CD4-positive, alpha-beta memory T cell (primary cell): ENCODE data around the gene VSTM2L. TPM values are rescaled to one million over a fixed set of nuclear protein-coding genes. Genes with fewer than 3 reads are reported as not detected.
A peak's percentile ranks its signal among the peaks of the same experiment; 100 is the strongest.

Source experiments
- CTCF ChIA-PET: fragments of 350-600 bp; sonication (Branson Sonifier 250); formaldehyde crosslinking; loops from one replicate; lab custom pipeline; 2021; ENCODE audit warnings: inconsistent platforms; ENCODE audit not compliant: partially characterized antibody; lab: Charles Lee
- POLR2A ChIA-PET: fragments of 350-600 bp; sonication (Branson Sonifier 250); formaldehyde crosslinking; loops from one replicate; lab custom pipeline; 2021; ENCODE audit not compliant: partially characterized antibody; lab: Charles Lee
- DNase-seq, 5 donors: peaks; one replicate each; pipeline versions ENCODE4 v3.0.0 to v3.0.0-alpha.2; 2020 to 2022; ENCODE audit warnings: mixed read lengths in 1 of 5
- H3K27ac ChIP-seq: one replicate; pipeline ENCODE4 v1.7.0; 2013; ENCODE audit warnings: low read depth, low read length
- H3K27me3 ChIP-seq: 2 replicates; pipeline ENCODE4 v1.7.0; 2013; ENCODE audit warnings: mild to moderate bottlenecking, low read length, moderate library complexity; ENCODE audit not compliant: insufficient read depth
- H3K36me3 ChIP-seq: 2 replicates; pipeline ENCODE4 v1.7.0; 2013; ENCODE audit warnings: mild to moderate bottlenecking, low read length, moderate library complexity; ENCODE audit not compliant: insufficient read depth
- H3K4me1 ChIP-seq: 2 replicates; pipeline ENCODE4 v1.7.0; 2013; ENCODE audit warnings: mild to moderate bottlenecking, low read length, moderate library complexity; ENCODE audit not compliant: insufficient read depth
- H3K4me3 ChIP-seq, 2 donors: one replicate each; pipeline ENCODE4 v1.7.0; 2013; ENCODE audit warnings: low read length in 2 of 2, mild to moderate bottlenecking in 1 of 2
- H3K9me3 ChIP-seq, 2 donors: one replicate each; pipeline ENCODE4 v1.7.0; 2013; ENCODE audit warnings: low read length in 2 of 2, control low read depth in 1 of 2; ENCODE audit not compliant: control insufficient read depth in 1 of 2
- H3K27ac Mint-ChIP-seq, 7 donors: one replicate each; pipeline ENCODE4 v1.8.0; 2020 to 2021; ENCODE audit warnings: mixed read lengths in 7 of 7, mild to moderate bottlenecking in 6 of 7, inconsistent platforms in 3 of 7, moderate library complexity in 3 of 7
- H3K27me3 Mint-ChIP-seq, 2 donors: one replicate each; pipeline ENCODE4 v1.8.0; 2020 to 2021; ENCODE audit warnings: mixed read lengths in 2 of 2
- H3K36me3 Mint-ChIP-seq, 2 donors: one replicate each; pipeline ENCODE4 v1.8.0; 2020 to 2021; ENCODE audit warnings: mixed read lengths in 2 of 2, inconsistent platforms in 1 of 2, mild to moderate bottlenecking in 1 of 2
- H3K4me1 Mint-ChIP-seq, 4 donors: one replicate each; pipeline ENCODE4 v1.8.0; 2020 to 2021; ENCODE audit warnings: mixed read lengths in 4 of 4, mild to moderate bottlenecking in 1 of 4
- H3K4me3 Mint-ChIP-seq, 8 donors: one replicate each; pipeline ENCODE4 v1.8.0; 2020 to 2021; ENCODE audit warnings: mixed read lengths in 8 of 8, mild to moderate bottlenecking in 7 of 8, moderate library complexity in 6 of 8, inconsistent platforms in 3 of 8
- H3K9me3 Mint-ChIP-seq, 8 donors: one replicate each; pipeline ENCODE4 v1.8.0; 2020 to 2021; ENCODE audit warnings: mixed read lengths in 8 of 8, mild to moderate bottlenecking in 5 of 8, inconsistent platforms in 3 of 8, moderate library complexity in 1 of 8
- intact Hi-C: fragments of 100-400 bp; cut with micrococcal nuclease; formaldehyde crosslinking; loops from one replicate; pipeline ENCODE4 v1.15.1; 2023
- polyA plus RNA-seq, 2 donors: library from polyadenylated mRNA; unstranded; fragments of 300-500 nt; fragmentation: Illumina TruSeq; gene quantifications; one replicate each; pipeline ENCODE4 v1.2.3, GENCODE V29; 2021
- total RNA-seq, 2 experiments: library from RNA; stranded (reverse); gene quantifications; one replicate each; pipeline ENCODE4 v1.2.3, GENCODE V29; 2021

VSTM2L gene
- total and polyA plus RNA-seq, 4 experiments from 2014 or later: not detected

DNA sequence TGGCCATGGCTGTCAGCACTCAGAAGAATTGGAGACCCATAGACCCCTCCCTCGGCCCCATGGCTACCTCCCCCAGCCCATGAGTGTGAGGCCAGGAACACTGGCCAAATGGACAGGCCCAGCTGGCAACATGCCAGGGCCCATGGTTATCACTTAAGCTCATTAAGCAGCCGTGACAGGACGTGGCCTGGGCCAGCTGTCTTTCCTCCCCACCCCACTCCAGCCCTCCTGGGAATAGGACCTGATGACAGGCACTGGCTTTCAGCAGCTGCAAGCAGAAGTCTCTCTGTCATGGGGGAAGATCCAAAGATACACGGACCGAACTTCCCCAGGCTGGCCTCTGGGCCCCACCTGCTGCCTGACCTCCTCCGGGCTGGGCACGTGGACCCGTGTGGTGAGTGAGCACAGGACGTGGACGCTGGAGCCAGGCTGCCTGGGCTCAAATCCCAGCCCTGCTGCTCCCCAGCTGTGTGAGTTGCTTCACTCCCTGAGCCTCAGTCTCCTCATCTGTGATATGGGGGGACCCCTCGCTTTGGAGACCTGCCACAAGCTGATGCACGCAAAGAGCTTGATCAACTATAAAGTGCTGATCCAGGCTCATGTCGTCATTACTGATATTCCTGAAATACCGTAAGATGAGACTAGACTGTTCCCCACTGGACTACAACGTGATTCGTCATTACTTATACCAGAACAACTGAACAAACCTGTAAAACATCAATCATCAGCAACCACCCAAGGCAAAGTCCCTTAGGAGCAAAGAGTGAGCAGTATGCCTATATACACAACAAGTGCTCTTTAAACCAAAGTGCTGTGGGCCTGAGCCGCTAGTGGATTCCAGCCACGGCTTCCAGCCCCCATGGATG lies 22.0 kb upstream of the VSTM2L start:
- Histone ChIP-seq H3K9me3 (no peaks in the 10 kb centered on the region), H3K27me3 (no peaks in the 10 kb centered on the region), H3K4me3 (no peak overlapping the region), H3K36me3 (no peaks in the 10 kb centered on the region), H3K27ac (no peak overlapping the region), H3K4me1 (no peaks in the 10 kb centered on the region)
- CTCF ChIA-PET: no interaction called here
- no peaks in the 10 kb centered on the region for H3K36me3 Mint-ChIP-seq
- H3K4me1 Mint-ChIP-seq: no peaks in the 10 kb centered on the region
- peaks cover 0 to 3% of the 10 kb centered on the region in 2 donors for H3K27me3 Mint-ChIP-seq
- no peak for DNase-seq
- POLR2A ChIA-PET: no interaction called here
- H3K27ac Mint-ChIP-seq: no peak overlapping the region
- no peak overlapping the region for H3K4me3 Mint-ChIP-seq
- intact Hi-C loops: no loop called here
- H3K9me3 Mint-ChIP-seq: peaks cover 0 to 3% (median 0%) of the 10 kb centered on the region in 8 donors

DNA sequence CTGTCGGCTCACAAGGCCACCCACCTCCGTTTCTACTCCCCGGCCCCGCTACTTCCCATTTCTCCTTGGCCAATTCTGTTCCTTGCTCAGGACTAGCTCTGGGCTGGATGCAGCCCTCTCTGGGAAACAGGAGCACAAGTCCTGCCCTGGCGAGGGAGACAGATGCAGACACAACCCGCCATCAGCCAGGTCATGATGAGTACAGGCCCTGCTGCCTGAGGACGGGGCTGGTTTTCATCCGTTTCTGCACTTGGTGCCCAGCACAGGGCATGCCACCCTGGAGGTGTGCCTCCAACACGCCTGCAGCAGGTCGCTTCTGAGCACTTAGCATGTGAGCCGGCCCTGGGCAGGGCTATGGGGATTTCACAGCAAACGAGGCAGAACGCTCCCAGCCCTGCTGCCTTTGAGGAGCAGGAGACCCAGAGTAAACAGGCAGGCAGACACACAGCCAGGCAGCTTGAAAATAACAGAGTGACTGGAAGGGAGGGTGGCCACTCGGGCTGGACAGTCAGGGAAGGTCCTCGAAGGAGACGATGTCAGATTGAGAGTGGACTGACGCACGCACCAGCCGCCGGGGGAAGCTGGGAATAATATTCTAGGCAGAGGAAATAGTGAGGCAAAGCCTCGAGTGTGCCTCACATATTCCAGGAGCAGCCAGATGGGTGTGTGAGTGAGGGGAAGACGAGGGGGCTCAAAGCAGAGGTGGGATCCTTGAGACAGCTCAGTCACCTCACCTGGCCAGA lies 21.2 kb upstream of the VSTM2L start:
- Mint-ChIP-seq H3K27ac (no peak overlapping the region), H3K4me1 (no peaks in the 10 kb centered on the region), H3K27me3 (peaks cover 0 to 5% of the 10 kb centered on the region in 2 donors), H3K9me3 (peaks cover 0 to 3% (median 0%) of the 10 kb centered on the region in 8 donors), H3K36me3 (no peaks in the 10 kb centered on the region), H3K4me3 (no peak overlapping the region)
- Histone ChIP-seq H3K4me3 (no peak overlapping the region), H3K27ac (no peak overlapping the region), H3K36me3 (no peaks in the 10 kb centered on the region), H3K4me1 (no peaks in the 10 kb centered on the region), H3K27me3 (no peaks in the 10 kb centered on the region), H3K9me3 (no peaks in the 10 kb centered on the region)
- DNase-seq: no peak
- ChIA-PET POLR2A (no interaction called here), CTCF (no interaction called here)
- intact Hi-C loops: no loop called here

DNA sequence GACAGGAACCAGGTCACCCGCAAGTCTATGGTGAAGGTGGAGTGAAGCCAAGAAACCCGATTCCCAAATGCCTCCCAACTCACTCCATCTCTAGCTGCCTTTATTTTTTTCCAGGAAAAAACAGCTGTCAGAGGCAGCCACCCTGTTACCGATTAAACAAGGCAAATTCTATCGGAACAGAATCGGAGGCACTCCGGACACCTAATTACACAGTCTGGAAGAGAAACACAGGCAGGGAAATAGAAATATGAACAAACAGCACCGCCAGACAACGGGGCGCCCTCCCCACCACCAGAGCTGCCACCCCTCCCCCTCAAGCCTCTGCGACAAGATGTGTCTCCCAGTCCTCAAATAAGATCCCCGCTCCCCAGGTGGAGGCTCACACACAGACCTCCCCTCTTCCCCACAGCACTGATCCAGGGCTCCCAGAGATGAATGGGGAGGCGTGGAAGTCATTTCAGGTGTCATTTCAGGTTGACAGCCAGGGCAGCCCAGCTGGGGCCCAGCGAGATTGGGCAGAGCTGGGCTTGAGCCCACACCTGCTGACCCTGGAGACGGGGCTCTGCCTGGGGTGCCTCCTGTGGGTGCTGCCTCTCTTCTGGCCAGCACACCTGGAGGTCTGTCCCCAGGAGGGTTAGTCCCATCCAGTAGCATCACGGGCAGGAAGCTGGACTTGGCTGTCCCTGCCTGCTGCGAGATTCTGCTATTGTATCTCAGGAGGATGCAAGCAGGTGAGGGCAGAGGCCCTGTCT lies 19.8 kb upstream of the VSTM2L start:
- Mint-ChIP-seq H3K9me3 (peaks cover 0 to 3% (median 0%) of the 10 kb centered on the region in 8 donors), H3K27me3 (peaks cover 3 to 6% of the 10 kb centered on the region in 2 donors), H3K4me3 (no peak overlapping the region), H3K36me3 (no peaks in the 10 kb centered on the region), H3K27ac (no peak overlapping the region), H3K4me1 (no peaks in the 10 kb centered on the region)
- Histone ChIP-seq H3K4me3 (no peak overlapping the region), H3K4me1 (no peaks in the 10 kb centered on the region), H3K36me3 (no peaks in the 10 kb centered on the region), H3K9me3 (no peaks in the 10 kb centered on the region), H3K27me3 (no peaks in the 10 kb centered on the region), H3K27ac (no peak overlapping the region)
- DNase-seq: no peak
- intact Hi-C loops: no loop called here
- POLR2A ChIA-PET: no interaction called here
- CTCF ChIA-PET: no interaction called here

DNA sequence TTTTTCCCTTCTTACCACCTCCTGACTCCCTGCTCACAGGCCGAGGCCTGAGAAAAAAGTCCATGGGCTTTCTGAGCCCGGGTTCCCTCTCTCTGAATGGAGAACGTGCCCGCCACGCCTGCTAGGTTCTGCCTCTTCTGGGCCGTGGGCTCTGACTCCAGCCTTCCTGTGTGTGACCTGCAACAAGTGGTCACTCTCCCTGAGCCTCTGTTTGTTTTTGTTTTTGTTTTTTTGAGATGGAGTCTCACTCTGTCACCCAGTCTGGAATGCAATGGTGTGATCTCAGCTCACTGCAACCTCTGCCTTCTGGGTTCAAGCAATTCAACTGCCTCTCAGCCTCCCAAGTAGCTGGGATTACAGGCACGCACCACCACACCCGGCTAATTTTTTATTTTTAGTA lies 17.9 kb upstream of the VSTM2L start:
- intact Hi-C loops: no loop called here
- ChIA-PET CTCF (no interaction called here), POLR2A (no interaction called here)
- H3K27ac ChIP-seq: no peak overlapping the region
- no peak overlapping the region for H3K4me3 ChIP-seq
- no peak for DNase-seq
- Mint-ChIP-seq H3K27ac (peak overlapping the region in 1 of 7 donors; percentile 73), H3K9me3 (peaks cover 0 to 3% (median 0%) of the 10 kb centered on the region in 8 donors), H3K4me3 (no peak overlapping the region), H3K27me3 (peaks cover 3 to 6% of the 10 kb centered on the region in 2 donors), H3K4me1 (no peaks in the 10 kb centered on the region), H3K36me3 (no peaks in the 10 kb centered on the region)
- H3K9me3 ChIP-seq: no peaks in the 10 kb centered on the region
- H3K36me3 ChIP-seq: no peaks in the 10 kb centered on the region
- H3K27me3 ChIP-seq: no peaks in the 10 kb centered on the region
- no peaks in the 10 kb centered on the region for H3K4me1 ChIP-seq

DNA sequence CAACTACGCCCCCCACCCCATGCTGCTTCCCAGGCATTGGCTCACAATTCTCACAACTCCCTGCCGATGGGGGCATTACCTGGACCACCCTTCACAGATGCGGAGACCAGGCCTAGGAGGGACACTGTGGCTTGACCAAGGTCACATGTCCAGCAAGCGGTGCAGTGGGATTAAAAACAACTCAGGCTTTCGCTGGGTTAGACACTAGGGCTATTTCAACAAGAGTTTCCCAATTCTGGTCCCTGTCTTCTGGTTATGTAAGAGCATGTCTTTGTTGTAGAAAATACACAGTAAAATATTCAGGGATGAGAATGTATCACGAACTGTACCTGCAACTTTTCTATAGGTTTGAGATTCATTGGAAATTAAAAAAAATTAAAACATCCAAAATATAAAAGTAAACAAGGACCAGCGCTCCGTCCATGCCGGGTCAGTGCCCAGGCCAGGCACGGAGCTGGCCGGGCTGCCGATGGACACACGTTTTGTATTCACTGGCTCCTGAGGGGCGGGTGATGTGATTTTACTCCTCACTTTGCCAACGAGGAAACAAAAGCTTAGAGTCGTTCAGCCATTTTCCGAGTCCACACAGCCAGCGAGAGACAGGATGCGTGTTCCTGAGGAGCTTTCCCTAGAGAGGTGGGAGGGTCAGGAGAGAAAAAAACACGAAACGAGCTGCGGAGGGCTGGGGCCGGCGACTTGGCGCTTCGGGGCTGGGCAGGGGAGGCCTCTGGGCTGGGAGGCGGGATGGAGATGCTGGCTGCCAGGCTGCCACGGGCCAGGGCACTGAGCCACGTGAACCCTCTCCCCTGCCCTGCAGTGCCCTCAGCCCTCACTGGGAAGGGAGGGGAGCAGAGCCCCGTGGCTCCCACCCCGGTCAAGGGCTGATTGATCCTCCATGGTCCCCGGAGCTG lies 17.1 kb upstream of the VSTM2L start:
- Histone ChIP-seq H3K4me1 (no peaks in the 10 kb centered on the region), H3K27me3 (no peaks in the 10 kb centered on the region), H3K9me3 (no peaks in the 10 kb centered on the region), H3K4me3 (no peak overlapping the region), H3K36me3 (no peaks in the 10 kb centered on the region), H3K27ac (no peak overlapping the region)
- no peaks in the 10 kb centered on the region for H3K4me1 Mint-ChIP-seq
- intact Hi-C loops: no loop called here
- peaks cover 0 to 3% (median 0%) of the 10 kb centered on the region in 8 donors for H3K9me3 Mint-ChIP-seq
- no peak overlapping the region for H3K4me3 Mint-ChIP-seq
- H3K27me3 Mint-ChIP-seq: peaks cover 3 to 6% of the 10 kb centered on the region in 2 donors
- POLR2A ChIA-PET: no interaction called here
- DNase-seq: no peak
- CTCF ChIA-PET: no interaction called here
- H3K36me3 Mint-ChIP-seq: no peaks in the 10 kb centered on the region
- no peak overlapping the region for H3K27ac Mint-ChIP-seq

DNA sequence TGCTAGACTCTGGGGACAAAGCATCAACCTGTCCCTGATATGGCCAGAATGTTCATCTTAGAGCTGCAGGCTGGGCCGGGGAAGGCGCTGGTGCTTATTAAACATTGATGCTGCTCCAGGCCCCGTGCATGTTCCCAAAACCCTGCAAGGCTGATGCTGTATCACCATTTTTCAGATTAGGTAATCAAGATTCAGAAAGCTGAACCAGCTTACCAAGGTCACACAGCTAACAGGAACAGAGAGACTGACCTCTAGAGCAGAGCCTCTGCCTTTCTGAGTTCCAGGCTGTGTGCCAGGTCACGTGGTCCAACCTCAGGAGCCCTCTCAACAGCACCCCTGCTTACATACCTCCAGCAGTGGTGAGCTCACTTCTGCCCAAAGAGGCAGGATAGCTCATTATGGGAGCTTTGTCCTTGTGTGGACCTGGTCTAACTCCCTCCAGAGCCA lies 16.1 kb upstream of the VSTM2L start:
- Mint-ChIP-seq H3K36me3 (no peaks in the 10 kb centered on the region), H3K27me3 (peaks cover 3 to 6% of the 10 kb centered on the region in 2 donors), H3K27ac (no peak overlapping the region), H3K4me3 (no peak overlapping the region), H3K9me3 (peaks cover 0 to 3% (median 0%) of the 10 kb centered on the region in 8 donors), H3K4me1 (no peaks in the 10 kb centered on the region)
- H3K27ac ChIP-seq: no peak overlapping the region
- DNase-seq: no peak
- intact Hi-C loops: no loop called here
- ChIA-PET CTCF (no interaction called here), POLR2A (no interaction called here)
- no peaks in the 10 kb centered on the region for H3K36me3 ChIP-seq
- no peaks in the 10 kb centered on the region for H3K27me3 ChIP-seq
- H3K4me1 ChIP-seq: no peaks in the 10 kb centered on the region
- H3K9me3 ChIP-seq: no peaks in the 10 kb centered on the region
- H3K4me3 ChIP-seq: no peak overlapping the region
